ENCODE measurements around the gene ANGPTL4. TPM values are rescaled to one million over a fixed set of nuclear protein-coding genes. Genes with fewer than 3 reads are reported as not detected.

ANGPTL4 gene
- total and polyA plus RNA-seq, 2 of the 13 experiments (the other 11 are each of a cell fraction or from before 2014, with no cell fraction given) = 0.80 to 21.7 TPM

DNA sequence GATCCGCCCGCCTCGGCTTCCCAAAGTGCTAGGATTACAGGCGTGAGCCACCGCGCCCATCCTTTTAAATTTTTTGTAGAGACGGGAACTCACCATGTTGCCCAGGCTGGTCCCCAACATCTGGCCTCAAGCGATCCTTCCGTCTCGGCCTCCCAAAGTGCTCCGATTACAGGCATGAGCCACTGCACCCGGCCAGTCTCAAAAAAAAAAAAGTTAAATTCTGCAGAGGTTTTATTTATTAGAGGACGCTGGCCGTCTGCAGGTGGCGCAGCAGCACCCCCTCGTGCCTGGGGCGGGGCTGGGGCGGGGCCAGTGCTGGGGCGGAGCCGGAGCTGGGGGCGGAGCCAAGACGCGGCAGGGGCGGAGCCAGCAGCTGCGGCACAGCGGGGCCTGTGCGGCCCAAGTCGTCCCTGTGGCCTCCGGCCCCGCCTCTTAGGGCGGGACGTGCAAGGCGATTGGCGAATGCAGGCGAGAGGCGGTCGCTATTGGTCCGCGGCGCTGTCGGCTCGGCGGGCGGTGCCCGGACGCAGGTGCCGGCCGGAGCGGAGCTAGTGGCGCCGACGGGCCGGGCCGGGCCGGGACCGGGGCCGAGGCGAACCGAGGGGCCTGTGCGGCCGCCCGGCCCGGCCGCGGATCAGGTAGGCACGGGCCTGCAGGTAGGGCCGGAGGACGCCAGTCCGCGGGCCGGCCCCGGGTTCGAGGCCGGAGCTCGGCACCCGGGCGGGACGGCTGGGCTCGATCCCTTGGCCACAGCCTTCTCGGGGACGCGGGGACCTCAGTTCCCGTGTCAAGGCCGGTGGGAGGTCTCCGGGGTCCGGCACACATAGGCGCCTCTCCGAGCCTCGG, 49.1 kb downstream of the ANGPTL4 start, which contains the start of gene MARCHF2 (continued):
- TF ChIP-seq CHD2 (IDR thresholded peaks at IDR 0.05; ENCODE audit: low read depth, low read length) (no peak; the same call in 1 of the 2 replicates), PRMT3 (CRISPR knock-in tag; IDR thresholded peaks at IDR 0.05; ENCODE audit: borderline replicate concordance, low read depth) (no peak), TCF12 (IDR thresholded peaks at IDR 0.05) (no peak), TCF12 (CRISPR knock-in tag; IDR thresholded peaks at IDR 0.05) (no peak), E2F5 (CRISPR knock-in tag; conservative IDR thresholded peaks at IDR 0.05) (no peak), BRCA1 (CRISPR knock-in tag; IDR thresholded peaks at IDR 0.05) (no peak), ZFP41 (CRISPR knock-in tag; IDR thresholded peaks at IDR 0.05; ENCODE audit: borderline replicate concordance) (no peak), CREB1 (IDR thresholded peaks at IDR 0.05) (peak; percentile 38; the same call in 1 of the 2 replicates), CREB1 (CRISPR knock-in tag; IDR thresholded peaks at IDR 0.05) (no peak), PITX1 (CRISPR knock-in tag; IDR thresholded peaks at IDR 0.05) (no peak), ZNF318 (CRISPR knock-in tag; IDR thresholded peaks at IDR 0.05) (no peak), JDP2 (CRISPR knock-in tag; IDR thresholded peaks at IDR 0.05; ENCODE audit: borderline replicate concordance) (no peak)
- TF ChIP-seq, protein P1, sequence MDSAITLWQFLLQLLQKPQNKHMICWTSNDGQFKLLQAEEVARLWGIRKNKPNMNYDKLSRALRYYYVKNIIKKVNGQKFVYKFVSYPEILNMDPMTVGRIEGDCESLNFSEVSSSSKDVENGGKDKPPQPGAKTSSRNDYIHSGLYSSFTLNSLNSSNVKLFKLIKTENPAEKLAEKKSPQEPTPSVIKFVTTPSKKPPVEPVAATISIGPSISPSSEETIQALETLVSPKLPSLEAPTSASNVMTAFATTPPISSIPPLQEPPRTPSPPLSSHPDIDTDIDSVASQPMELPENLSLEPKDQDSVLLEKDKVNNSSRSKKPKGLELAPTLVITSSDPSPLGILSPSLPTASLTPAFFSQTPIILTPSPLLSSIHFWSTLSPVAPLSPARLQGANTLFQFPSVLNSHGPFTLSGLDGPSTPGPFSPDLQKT (CRISPR knock-in tag; IDR thresholded peaks at IDR 0.05; ENCODE audit: borderline replicate concordance) = no peak
- TF ChIP-seq, protein P2, sequence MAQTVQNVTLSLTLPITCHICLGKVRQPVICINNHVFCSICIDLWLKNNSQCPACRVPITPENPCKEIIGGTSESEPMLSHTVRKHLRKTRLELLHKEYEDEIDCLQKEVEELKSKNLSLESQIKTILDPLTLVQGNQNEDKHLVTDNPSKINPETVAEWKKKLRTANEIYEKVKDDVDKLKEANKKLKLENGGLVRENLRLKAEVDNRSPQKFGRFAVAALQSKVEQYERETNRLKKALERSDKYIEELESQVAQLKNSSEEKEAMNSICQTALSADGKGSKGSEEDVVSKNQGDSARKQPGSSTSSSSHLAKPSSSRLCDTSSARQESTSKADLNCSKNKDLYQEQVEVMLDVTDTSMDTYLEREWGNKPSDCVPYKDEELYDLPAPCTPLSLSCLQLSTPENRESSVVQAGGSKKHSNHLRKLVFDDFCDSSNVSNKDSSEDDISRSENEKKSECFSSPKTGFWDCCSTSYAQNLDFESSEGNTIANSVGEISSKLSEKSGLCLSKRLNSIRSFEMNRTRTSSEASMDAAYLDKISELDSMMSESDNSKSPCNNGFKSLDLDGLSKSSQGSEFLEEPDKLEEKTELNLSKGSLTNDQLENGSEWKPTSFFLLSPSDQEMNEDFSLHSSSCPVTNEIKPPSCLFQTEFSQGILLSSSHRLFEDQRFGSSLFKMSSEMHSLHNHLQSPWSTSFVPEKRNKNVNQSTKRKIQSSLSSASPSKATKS (CRISPR knock-in tag; IDR thresholded peaks at IDR 0.05) = no peak
- TF ChIP-seq, protein P3, sequence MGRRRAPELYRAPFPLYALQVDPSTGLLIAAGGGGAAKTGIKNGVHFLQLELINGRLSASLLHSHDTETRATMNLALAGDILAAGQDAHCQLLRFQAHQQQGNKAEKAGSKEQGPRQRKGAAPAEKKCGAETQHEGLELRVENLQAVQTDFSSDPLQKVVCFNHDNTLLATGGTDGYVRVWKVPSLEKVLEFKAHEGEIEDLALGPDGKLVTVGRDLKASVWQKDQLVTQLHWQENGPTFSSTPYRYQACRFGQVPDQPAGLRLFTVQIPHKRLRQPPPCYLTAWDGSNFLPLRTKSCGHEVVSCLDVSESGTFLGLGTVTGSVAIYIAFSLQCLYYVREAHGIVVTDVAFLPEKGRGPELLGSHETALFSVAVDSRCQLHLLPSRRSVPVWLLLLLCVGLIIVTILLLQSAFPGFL (CRISPR knock-in tag; IDR thresholded peaks at IDR 0.05) = no peak
